ENCODE measurements around the gene SORCS3. TPM values are rescaled to one million over a fixed set of nuclear protein-coding genes. Genes with fewer than 3 reads are reported as not detected.

The SORCS3 gene
- total RNA-seq, 2 donors from 2014 or later, result not detected

GRCh38 chr10:105243381-105243780, 602.3 kb downstream of the SORCS3 start:
- DNase-seq (ENCODE audit: low spot score), result no peak
- no peak for ATAC-seq (ENCODE audit: insufficient number of reproducible peaks, low FRiP score, low read depth)
- Histone ChIP-seq H3K4me3 (no peak overlapping the region), H3K27ac (no peak overlapping the region), H3K9me3 (no peaks in the 10 kb centered on the region), H3K36me3 (no peaks in the 10 kb centered on the region), H3K4me1 (ENCODE audit: control insufficient read depth in 1 of 2, low read depth in 2 of 2) (no peaks in the 10 kb centered on the region), H3K27me3 (replicated peaks; ENCODE audit: insufficient read depth) (no peaks in the 10 kb centered on the region)
- no peak for TF ChIP-seq CTCF (IDR thresholded peaks at IDR 0.05)

- Histone ChIP-seq H3K9me3 (no peaks in the 10 kb centered on the region), H3K27ac (no peak overlapping the region), H3K4me3 (no peak overlapping the region), H3K27me3 (replicated peaks; ENCODE audit: insufficient read depth) (no peaks in the 10 kb centered on the region), H3K36me3 (no peaks in the 10 kb centered on the region), H3K4me1 (ENCODE audit: control insufficient read depth in 1 of 2, low read depth in 2 of 2) (no peaks in the 10 kb centered on the region)
- DNase-seq (ENCODE audit: low spot score) (no peak), ATAC-seq (ENCODE audit: insufficient number of reproducible peaks, low FRiP score, low read depth) (no peak)
- no peak for TF ChIP-seq CTCF (IDR thresholded peaks at IDR 0.05)
Observed at GRCh38 chr10:105243825-105244224, 602.7 kb downstream of the SORCS3 start.

GRCh38 chr10:105247831-105248499, 606.9 kb downstream of the SORCS3 start:
- no peak overlapping the region for H3K27ac ChIP-seq
- H3K4me1 ChIP-seq (ENCODE audit: control insufficient read depth in 1 of 2, low read depth in 2 of 2), result no peaks in the 10 kb centered on the region
- ATAC-seq (ENCODE audit: insufficient number of reproducible peaks, low FRiP score, low read depth) (no peak), DNase-seq (ENCODE audit: low spot score) (no peak)
- no peaks in the 10 kb centered on the region for H3K27me3 ChIP-seq (replicated peaks; ENCODE audit: insufficient read depth)
- no peaks in the 10 kb centered on the region for H3K9me3 ChIP-seq
- H3K36me3 ChIP-seq, result no peaks in the 10 kb centered on the region
- TF ChIP-seq CTCF (IDR thresholded peaks at IDR 0.05), result no peak
- no peak overlapping the region for H3K4me3 ChIP-seq

- no peaks in the 10 kb centered on the region for H3K36me3 ChIP-seq
- H3K27me3 ChIP-seq (replicated peaks; ENCODE audit: insufficient read depth), result no peaks in the 10 kb centered on the region
- H3K9me3 ChIP-seq, result no peaks in the 10 kb centered on the region
- H3K4me3 ChIP-seq, result no peak overlapping the region
- ATAC-seq (ENCODE audit: insufficient number of reproducible peaks, low FRiP score, low read depth), result no peak
- H3K27ac ChIP-seq, result no peak overlapping the region
- H3K4me1 ChIP-seq (ENCODE audit: control insufficient read depth in 1 of 2, low read depth in 2 of 2), result no peaks in the 10 kb centered on the region
- DNase-seq (ENCODE audit: low spot score), result no peak
- TF ChIP-seq CTCF (IDR thresholded peaks at IDR 0.05), result no peak
Observed at GRCh38 chr10:105252911-105253310, 611.8 kb downstream of the SORCS3 start.

GRCh38 chr10:105253515-105254212, 612.6 kb downstream of the SORCS3 start:
- ATAC-seq (ENCODE audit: insufficient number of reproducible peaks, low FRiP score, low read depth), result no peak
- TF ChIP-seq CTCF (IDR thresholded peaks at IDR 0.05), result no peak
- Histone ChIP-seq H3K9me3 (no peaks in the 10 kb centered on the region), H3K4me3 (no peak overlapping the region), H3K27me3 (replicated peaks; ENCODE audit: insufficient read depth) (no peaks in the 10 kb centered on the region), H3K27ac (no peak overlapping the region), H3K36me3 (no peaks in the 10 kb centered on the region), H3K4me1 (ENCODE audit: control insufficient read depth in 1 of 2, low read depth in 2 of 2) (no peaks in the 10 kb centered on the region)
- DNase-seq (ENCODE audit: low spot score), result no peak

Measured in thoracic aorta (tissue), 2 donors.